Stimulated activated CD8-positive, alpha-beta memory T cell treated with anti-CD3 and anti-CD28 coated beads, Interleukin-2, amount 100 ng/mL, for 48 hours (primary cell): ENCODE measurements around the gene LTF.
"Not testable (repeated sequence)": the region's sequence is repeated elsewhere in the genome, so short reads cannot be mapped to it uniquely, and the experiment has no call there.

Source experiments
- DNase-seq, 2 donors: peaks; one replicate each; pipeline ENCODE4 v3.0.0-alpha.2; 2020; ENCODE audit warnings: low read depth in 2 of 2

Gene LTF

GRCh38 chr3:46395766-46396530 is 68.8 kb downstream of the LTF start:
- DNase-seq, result no peak

DNA sequence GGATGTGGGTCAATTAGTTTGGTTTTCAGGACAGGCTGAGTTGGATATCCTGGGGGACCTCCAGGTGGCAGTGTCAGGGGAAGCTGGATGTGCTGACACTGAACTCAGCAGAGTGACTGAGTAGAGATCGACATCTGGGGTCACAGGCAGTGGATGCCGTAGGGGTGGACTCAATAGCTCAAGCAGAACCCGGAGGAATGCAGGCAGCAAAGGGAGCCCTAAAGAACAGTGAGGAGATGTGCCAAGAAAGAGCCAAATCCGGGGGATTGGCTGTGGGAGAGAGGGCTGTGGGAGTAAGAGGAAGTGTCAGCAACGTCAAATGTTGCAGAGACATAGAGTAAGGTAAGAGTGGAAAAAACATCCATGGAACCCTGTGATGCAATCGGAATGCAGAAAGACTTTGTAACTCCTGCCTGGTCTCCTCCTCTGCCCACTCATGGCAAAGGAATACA is 69.5 kb downstream of the LTF start:
- DNase-seq, result no peak

DNA sequence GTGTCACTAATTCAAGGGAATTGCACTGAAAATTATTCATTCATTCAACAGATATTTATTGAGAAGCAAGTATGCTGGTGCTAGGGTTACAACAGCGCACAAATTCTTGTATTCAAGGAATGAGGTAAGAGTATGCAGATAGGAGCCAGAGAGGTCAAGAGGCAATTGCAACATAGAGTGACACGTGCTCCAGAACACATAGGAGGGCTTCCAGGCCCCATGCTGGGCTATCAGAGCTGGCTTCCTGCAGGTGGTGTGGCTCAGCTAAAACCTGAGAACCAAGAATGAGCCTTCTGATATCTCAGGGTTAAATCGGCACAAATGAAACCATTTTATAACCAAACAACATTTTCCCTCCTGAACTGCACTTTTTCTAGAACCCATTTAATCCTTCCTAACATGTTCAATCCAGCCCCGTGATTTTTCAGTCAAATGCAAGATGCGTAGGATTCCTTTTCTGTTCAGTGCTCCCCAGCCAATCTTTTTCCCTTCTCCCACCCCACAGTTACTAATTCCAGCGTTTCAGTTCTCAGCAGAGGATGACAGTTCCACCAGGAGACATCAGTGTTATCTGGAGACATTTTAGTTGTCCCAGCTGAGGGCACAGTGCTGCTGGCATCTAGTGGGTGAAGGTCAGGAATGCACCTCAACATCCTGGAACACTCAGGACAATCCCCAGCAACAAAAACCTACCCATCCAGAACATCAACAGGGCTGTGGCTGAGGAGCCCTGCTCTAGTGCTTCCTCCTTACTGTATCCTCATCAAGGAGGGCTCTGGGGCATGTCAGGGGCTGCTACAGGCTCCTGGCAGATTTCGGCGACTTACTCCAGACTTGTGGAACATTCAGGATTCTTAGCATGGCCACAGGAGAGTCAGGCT is 70.9 kb downstream of the LTF start:
- DNase-seq, result no peak

- DNase-seq, result no peak
Measured at GRCh38 chr3:46393011-46393410, 71.7 kb downstream of the LTF start.

DNA sequence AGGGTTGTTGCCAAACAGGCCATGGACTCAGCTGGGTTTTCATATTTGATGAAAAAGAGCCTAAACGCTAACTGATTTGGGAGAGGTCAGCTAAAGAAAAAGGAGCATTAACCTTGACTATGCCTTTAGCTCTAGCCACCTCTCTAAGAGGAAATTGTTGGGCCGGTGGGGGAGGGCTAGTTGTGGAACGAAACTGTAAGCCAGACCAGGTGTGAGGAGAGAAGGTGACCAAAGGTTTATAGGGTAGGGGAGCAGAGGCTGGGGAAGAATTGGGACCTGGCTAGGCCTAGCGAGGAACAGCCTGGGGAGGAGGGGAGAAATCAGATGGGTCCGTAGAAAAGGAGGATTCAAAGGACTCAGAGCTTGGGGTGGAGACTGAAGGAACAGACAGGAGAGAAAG is 73.2 kb downstream of the LTF start:
- not testable (repeated sequence) for DNase-seq

GRCh38 chr3:46389306-46389705 is 75.4 kb downstream of the LTF start:
- DNase-seq, result no peak

DNA sequence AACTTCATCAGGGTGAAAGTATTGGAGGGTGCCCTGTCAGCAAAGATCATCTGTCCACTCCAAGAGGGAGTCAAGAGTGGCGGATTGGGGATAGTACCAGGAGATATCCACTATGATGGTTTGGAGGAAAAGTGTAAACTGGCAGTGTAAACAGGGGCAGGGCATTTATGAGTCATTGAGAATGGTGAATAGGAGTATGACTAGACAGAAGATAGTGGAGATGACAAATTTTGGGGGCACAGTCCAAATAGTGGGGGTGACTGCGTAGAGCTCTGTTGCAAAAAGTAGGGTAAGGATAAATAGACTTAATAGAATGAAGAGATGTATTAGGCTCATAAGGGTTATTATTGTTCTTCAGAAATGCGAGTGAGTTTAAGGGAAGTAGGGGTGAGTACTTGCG is 75.9 kb downstream of the LTF start:
- DNase-seq, result not testable (repeated sequence)

- no peak for DNase-seq
Measured at GRCh38 chr3:46386205-46386604, 78.5 kb downstream of the LTF start.
